Measurements from ENCODE around the gene RCAN3.

- TF ChIP-seq FOXM1 (IDR thresholded peaks at IDR 0.05; ENCODE audit: borderline replicate concordance, low read depth), result no peak
- no peak for TF ChIP-seq EGR1 (IDR thresholded peaks at IDR 0.05)
- no peak for TF ChIP-seq CREB1 (IDR thresholded peaks at IDR 0.05; ENCODE audit: low read depth)
- TF ChIP-seq MAX (IDR thresholded peaks at IDR 0.05), result no peak
- no peak for TF ChIP-seq CEBPB (IDR thresholded peaks at IDR 0.05)
- no peak for TF ChIP-seq EP300 (IDR thresholded peaks at IDR 0.05; ENCODE audit: borderline replicate concordance)
- TF ChIP-seq YY1 (IDR thresholded peaks at IDR 0.05; ENCODE audit: low read depth), result no peak
- TF ChIP-seq TCF12 (IDR thresholded peaks at IDR 0.05; ENCODE audit: low read depth), result no peak
- TF ChIP-seq TAF1 (IDR thresholded peaks at IDR 0.05; ENCODE audit: low read depth), result no peak
Measured at GRCh38 chr1:24507405-24507804, 4.8 kb downstream of the RCAN3 start.

All from Ishikawa (cell line).